A204.1 (cell line): ENCODE results near the gene INTS15.

Experiments
- FAIRE-seq: peaks from 2 replicates; lab custom pipeline; 2012; peaks lifted over from hg19 to GRCh38; lab: Jason Lieb, UNC

Gene INTS15

DNA sequence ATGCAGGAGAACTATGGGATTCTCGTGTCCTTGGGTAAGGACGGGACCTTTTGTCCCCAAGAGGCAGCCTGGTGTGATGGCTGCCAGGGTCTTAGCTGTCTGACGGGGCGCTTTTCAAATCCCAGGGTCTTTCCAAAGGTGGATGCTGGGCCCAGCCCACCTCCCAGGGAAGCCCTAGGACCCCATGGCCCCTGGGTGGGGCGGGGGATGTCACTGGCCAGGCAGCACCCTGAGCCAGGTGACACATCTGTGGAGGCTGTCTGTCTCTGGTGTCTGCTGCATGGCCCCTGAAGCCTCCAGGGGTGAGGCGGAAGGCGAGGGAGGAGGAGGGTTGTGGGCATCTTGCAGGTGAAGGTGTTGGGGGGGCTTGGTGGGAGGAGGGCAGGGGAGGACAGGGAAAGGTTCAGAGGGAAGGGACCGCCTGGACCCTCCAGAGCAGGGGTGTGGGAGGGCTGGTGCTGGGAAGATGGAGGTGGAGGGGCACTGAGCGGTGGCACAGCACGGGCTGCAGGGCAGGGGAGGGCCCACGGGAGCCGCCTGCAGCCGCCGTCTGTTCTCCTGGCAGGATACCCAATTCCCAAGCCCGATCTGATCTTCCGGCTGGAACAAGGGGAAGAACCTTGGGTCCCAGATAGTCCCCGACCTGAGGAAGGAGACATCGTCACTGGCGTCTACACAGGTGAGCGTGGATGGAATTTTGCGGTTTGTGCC is 54.2 kb downstream of the INTS15 start:
- no peak for FAIRE-seq

DNA sequence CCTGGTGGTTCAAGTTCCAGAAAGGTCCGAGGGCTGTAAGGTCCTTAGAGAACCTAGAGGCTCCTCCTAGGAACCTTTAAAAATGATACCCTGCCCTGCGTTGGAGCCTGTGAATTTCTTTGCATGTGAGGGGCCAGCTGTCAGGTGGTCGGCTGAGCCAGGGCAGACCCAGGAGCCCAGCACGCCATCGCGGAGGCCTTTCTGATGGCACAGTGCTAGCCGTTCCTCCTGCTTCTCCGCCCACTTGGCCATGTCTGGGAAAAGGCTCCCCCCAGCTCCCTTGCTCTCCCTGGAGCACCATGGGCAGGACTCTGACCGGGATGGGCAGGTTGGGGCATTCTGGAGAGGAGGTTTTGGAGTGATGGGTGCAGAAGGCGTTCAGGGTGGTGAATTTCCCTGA is 54.9 kb downstream of the INTS15 start:
- FAIRE-seq, result no peak

DNA sequence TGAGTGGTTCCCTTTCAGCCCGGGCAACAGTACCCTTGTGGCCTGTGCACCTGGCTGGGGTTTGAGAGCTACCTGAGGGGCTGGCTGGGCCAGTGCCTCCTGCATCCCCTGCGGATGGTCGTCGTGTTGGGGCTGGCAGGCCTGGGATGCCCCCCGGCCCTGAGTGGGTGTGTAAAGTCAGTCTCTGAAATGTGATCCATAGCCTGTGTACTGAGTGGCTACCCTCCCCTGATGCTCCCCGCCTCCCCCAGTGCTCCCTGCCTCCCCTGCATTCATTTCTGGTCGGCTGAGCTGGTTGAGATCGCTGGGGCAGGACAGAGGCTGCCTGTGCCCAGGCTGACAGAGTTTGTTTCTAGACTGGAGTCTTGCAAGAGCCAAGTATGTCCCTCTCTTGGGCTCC is 56.6 kb downstream of the INTS15 start:
- no peak for FAIRE-seq

DNA sequence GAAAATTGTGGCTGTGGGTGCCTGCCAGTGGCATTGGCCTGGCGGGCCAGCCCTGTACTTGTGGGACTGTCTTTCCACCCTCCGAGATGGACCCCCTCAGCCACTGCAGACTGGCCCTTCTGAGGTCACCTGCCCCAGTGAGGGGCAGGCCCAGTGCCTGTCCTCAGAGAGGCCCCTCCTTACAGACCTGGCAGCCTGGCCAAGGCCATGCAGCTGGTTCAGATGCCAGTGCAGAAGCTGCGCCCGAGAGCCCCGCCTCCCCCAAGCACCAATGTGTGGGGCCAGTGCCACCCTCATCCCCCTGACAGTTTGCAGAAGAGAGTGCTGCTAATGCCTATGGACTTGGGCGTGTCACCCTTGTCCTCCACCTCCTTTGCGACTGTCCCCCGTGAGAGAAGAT is 57.3 kb downstream of the INTS15 start:
- no peak for FAIRE-seq

DNA sequence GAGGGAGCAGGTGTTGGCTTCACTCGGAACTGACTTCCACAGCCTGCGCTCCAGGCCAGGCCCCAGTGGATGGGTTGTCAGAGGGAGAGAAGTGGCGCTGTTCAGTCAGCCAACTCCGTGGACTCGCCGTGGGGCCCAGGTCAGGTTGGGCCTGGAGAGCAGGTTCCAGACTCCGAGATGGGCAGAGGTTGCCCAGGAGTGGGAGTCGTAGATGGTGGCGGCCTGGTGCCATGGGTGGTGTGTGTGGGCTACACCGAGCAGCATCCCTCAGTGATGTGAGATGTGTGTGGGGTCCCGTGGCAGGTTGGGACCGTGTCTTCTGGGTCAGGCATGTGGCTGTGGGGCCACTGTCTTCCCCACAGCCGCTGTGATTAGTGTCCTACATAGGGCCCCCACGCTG is 57.7 kb downstream of the INTS15 start:
- FAIRE-seq, result no peak

DNA sequence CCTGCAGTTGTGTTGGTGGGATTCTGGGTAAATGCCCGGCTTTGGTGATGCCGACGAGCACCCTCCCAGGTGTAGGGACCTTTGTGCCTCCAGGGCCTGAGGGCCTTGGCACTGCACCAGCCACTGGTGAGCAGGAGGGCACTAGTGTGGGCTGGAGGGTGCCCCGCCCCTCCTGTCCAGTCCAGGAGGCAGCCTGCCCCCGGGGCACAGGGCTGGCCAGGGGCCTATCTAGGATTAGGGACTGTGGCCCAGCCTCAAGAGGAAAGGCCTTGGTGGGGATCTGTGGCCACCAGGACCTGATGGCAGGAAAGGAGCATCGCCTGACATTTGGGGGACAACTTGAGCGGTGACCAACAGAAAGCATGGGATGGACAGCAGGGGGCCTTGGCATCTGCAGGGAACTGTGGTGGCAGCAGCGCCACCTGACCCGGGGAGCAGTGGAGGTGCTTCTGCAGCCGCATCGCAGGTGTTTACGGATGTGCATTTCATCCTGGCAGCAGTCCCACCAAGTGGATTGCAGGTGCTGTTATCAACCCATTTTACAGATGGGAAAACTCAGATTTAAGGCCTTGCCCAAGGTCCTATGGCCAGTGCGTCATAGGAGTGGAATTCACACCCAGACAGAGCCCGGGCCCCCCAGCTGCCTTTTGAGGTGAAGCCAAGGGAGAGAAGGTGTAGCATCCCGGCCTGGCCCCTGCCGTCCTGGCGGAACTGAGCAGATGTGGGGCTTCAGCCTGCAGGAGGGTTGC is 58.4 kb downstream of the INTS15 start:
- no peak for FAIRE-seq

DNA sequence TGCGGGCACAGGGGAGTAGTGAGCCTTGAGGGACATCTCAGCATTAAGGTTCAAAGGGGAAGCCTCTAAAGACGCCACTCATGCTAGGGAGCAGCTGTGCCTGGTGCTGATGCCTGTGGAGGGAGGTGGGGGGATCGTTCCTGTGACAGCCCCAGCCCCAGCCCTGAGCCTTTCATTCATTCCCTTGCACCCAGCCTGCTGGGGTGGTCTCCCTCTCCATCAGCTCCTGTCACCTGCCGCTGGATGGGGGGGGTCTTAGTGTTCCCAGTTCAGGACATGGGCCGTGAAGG is 58.9 kb downstream of the INTS15 start:
- no peak for FAIRE-seq

DNA sequence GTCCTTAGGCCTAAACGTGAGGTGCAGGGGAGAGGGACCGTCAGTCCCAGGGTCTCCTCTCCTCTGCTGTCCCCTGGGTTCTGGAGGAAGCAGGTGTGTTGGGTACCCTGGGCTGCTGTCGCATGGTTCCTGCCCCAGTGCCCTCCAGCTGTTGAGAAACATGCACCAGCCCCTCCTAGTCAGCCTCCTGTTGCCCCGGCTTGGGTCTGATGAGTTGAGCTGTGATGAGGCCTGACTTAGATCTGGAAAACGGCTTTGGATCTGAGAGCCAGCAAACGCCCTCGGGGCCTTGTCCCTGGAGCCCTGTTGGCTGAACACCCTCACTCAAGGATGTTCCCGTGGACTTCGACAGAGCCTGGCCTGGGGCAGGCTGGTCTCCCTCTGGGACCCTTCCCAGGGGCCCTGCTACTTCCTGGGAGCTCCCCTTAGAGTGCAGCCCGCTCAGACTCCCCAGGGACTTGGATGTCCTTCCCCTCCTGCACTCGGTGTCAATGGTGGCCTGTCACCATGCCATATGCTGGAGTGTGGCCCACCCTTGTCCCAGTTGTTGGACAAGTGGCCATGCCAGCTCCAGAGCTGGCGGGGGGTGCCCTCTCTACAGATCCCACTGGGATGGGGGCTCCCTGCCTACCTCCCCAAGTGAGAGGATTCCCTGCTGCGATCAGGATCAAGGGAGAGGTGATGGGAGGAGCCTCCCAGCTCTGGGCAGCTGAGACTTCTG is 59.6 kb downstream of the INTS15 start:
- FAIRE-seq, result no peak

DNA sequence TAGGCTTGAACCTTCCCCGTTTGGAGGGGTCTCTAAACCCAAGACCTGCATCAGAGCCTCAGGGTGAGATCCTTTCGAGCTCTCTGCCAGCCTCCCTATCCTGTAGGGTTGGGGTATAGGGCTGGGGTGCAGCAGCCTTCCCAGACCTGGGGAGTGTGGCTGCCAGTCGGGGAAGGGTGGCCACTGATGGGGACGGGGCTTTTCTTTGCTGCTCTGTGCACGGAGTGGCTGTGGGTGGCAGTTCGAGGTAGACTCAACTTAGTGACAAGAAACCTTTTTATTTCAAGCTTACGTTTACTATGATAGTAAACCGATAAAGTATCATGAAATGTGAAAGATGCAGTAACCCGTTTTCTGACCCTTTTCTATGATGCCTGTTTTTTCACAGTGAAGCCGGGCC is 60.3 kb downstream of the INTS15 start:
- FAIRE-seq, result no peak

DNA sequence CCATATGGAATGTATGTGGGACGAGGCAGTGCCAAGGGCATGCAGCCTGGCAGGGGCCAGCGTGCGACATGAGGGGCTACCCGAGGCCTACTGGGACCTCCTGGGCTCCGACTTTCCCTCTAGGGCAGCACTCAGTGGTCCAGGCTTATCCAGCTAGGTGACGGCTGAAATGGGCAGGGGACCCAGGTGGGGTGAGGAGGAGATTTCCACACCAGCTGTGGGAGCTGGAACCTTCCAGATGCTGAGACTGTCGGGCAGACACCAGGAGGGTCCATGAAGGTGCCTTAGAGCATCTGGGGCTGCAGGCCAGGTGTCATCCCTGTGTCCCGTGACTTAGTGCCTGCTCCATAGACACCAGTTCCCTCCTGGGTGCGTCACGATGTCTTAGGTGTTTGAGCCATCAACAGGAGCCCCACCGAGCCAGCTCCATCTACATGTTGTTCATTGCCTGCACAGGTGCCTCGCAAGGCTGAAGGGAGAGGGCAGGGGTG is 60.7 kb downstream of the INTS15 start:
- FAIRE-seq, result no peak

DNA sequence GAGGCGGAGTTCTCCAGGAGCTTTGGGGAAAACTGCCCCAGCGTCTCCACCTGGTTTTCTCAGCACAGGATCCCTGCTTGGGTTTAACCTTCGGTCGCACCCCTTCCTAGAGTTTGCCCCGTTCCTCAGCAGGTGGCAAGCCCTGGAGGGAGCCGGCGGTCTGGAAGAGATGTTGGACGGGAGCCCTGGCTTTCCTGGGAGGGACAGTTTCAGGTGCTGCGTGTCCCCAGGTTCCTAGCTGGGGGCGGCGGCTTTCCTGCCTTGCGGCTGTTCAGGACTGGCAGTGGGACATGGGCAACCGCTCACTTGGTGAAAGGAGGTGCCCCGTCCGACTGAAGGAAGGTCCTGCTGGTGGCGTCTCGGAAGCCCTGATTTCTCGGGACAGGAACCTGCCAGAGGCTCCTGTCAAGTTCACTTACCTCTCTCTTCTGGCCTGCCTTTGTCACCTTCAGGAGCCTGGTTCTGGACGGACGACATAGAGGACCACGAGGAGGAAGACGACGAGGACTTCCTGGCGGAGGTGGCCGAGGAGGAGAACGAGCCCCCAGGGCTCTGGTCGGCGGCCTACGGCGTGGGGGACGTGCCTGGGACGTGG is 62.1 kb downstream of the INTS15 start:
- FAIRE-seq, result no peak

DNA sequence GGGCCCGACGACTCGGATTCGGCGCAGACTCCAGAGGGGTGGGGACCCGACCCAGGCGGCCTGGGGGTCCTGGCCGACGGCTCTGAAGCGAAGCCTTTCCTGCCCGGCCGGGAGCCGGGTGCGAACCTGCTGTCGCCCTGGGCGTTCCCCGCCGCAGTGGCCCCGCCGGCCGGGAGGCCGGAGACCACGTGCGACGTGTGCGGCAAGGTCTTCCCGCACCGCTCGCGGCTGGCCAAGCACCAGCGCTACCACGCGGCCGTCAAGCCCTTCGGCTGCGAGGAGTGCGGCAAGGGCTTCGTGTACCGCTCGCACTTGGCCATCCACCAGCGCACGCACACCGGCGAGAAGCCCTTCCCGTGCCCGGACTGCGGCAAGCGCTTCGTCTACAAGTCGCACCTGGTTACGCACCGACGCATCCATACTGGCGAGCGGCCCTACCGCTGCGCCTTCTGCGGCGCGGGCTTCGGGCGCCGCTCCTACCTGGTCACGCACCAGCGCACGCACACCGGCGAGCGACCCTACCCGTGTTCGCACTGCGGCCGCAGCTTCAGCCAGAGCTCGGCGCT is 62.7 kb downstream of the INTS15 start:
- FAIRE-seq, result no peak

DNA sequence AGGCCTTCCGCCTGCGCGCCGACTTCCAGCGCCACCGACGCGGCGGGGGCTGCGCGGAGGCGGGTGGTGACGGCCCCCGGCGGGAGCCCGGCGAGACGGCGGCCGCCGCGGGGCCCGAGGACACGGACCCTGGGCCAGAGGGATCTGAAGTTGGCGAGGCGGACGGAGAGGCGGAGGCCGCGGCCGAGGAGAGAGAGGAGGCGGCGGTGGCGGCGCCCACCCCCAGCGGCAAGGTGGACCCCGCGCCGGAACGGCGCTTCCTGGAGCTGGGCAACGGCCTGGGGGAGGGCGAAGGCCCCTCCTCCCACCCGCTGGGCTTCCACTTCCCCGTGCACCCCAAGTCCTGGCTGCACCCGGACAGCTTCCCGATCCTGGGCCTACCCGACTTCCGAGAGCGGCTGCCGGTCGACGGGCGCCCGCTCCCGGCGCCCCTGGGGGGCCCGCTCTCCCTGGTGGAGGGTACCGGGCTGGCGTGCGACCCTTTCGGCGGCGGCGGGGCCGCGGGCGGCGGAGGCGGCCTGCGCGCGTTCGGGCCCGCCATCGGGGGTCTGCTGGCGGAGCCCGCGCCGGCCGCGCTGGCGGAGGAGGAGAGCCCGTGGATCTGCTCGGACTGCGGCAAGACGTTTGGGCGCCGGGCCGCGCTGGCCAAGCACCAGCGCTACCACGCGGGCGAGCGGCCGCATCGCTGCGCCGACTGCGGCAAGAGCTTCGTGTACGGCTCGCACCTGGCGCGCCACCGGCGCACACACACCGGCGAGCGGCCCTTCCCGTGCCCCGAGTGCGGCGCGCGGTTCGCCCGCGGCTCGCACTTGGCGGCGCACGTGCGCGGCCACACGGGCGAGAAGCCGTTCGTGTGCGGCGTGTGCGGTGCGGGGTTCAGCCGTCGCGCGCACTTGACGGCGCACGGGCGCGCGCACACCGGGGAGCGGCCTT is 63.5 kb downstream of the INTS15 start:
- no peak for FAIRE-seq

DNA sequence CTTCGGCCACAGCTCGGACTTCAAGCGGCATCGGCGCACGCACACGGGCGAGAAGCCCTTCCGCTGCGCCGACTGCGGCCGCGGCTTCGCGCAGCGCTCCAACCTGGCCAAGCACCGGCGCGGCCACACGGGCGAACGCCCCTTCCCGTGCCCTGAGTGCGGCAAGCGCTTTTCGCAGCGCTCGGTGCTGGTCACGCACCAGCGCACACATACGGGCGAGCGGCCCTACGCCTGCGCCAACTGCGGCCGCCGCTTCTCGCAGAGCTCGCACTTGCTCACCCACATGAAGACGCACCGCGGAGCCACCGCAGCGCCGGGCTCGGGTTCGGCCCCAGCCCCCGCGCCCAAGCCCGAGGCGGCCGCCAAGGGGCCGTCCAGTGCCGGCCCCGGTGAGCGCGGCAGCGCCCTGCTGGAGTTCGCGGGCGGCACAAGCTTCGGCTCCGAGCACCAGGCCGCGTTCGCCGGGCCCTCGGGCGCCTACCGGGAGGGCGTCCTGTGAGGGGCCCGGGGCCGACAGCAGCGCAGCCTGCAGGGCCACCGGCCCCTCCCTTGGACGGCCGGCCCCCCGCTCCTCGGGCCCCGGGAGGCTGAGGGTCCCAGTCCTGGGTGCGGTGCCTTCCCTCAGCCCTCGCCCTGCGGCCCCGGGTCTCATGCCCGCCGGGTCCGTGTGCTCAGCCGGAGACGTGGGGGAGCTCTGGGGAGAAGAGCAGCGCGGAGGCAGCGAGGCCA is 64.5 kb downstream of the INTS15 start:
- FAIRE-seq, result no peak

DNA sequence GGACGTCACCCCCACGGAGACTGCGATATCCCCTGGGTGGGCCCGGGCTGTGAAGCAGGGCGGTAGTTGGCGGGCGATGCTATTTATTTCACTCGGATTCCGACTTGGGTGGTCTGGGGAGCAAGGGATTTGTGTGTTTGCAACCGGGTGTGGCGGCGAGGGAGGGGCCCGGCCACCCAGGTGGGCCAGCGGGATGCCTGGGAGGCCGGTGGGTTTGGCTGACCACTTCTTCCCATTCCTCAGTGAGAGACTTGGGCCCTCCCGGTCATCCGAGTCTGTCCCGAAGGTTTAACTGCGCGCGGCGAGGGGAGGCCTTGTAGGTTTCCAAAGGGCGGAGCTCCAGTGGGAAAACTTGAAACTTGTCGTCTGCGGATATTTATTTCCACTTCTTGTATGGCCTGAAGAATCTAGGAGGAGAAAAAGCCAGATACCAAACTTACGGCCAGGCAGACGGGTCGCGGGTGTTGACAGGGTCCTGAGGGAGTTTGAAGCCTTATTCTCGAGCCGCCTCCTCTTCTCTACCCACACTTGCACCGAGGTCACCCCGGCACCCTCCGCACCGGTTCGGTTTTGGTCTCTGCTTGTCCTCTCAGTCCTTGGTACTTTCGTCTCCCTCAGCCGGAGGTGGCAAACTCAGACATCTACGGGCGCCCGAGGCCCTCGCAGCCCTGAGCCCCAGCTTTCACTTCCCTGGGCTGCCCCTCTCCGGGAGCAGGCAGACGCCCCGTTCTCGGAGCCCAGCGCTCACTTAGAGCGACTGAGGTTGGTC is 65.2 kb downstream of the INTS15 start:
- no peak for FAIRE-seq

DNA sequence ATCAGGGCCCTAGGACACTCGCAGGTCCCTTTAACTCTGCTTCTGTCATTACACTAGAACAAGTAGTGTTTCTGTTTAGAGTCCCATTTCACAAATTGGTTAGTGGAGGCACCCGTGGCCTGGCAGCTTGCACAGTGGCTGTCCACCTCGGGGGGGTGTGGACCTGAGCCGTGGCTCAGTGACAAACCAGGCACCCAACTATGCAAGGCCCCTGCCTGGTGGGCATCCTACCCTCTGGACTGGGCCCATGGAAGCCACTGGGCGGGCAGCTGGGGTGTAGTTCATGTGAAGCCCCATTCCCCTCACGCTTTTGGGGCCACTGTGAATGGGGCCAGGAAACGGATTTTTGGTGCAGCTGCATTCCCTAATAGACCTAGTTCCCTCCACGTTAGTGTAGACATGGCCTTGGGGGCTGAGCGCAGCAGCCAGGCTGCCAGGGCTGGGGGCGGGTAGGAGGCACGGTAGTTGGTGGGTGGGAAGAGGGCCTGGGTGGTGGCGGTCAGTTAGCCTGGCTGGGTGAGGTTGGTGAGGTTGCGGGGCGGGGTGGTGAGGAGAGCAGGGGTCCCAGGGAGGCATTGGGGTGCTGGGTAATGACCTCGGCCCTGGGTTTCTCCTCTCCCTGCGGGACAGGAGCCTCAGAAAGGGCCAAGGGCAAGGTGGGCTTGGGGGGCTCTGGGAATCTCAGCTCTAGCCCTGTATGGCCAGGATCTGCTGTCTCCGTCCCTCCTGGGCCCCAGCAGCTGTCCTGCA is 66.0 kb downstream of the INTS15 start:
- no peak for FAIRE-seq

DNA sequence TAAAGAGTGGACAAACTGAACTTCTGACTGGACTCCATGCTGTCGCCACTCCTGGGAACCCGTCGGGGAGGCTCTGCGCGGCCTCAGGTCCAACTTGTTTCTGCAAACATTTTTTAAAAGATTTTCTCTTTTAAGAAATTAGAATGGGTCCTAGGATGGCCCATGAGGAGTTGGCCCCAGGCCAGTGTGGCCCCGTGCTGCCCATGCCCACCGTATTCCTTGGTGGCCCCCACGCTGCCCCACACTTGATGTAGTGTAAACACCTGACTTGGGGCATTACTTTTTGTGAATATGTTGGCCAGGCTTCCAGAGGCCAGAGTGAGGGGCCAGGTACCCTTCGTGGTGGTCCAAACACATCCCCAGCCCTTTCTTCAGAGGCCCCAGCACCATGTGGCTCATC is 66.6 kb downstream of the INTS15 start:
- FAIRE-seq, result no peak
